Small intestine (tissue), 7 donors: ENCODE measurements around the gene RHOA. TPM values are rescaled to one million over a fixed set of nuclear protein-coding genes. Genes with fewer than 3 reads are reported as not detected.

Experiments used
- DNase-seq, 2 donors: peaks; one replicate each; pipeline versions ENCODE4 v3.0.0 to v3.0.0-alpha.2; 2013
- FAIRE-seq: peaks from 2 replicates; lab custom pipeline; 2012; peaks lifted over from hg19 to GRCh38; lab: Jason Lieb, UNC
- H3K27ac ChIP-seq, 3 donors: one replicate each; pipeline ENCODE4 v1.5.1; 2013; ENCODE audit warnings: low read length in 2 of 3, mild to moderate bottlenecking in 2 of 3, control low read depth in 1 of 3, inconsistent platforms in 1 of 3, low read depth in 1 of 3, moderate library complexity in 1 of 3
- H3K27me3 ChIP-seq, 3 donors: one replicate each; pipeline ENCODE4 v1.6.1; 2013; ENCODE audit warnings: low read length in 3 of 3, inconsistent platforms in 1 of 3; ENCODE audit not compliant: control insufficient read depth in 3 of 3, insufficient read depth in 3 of 3
- H3K36me3 ChIP-seq, 3 donors: one replicate each; pipeline ENCODE4 v1.6.1; 2013; ENCODE audit warnings: low read length in 3 of 3, inconsistent platforms in 1 of 3, low read depth in 1 of 3, mild to moderate bottlenecking in 1 of 3, moderate library complexity in 1 of 3; ENCODE audit not compliant: control insufficient read depth in 3 of 3, insufficient read depth in 2 of 3
- H3K4me1 ChIP-seq, 3 donors: one replicate each; pipeline ENCODE4 v1.6.1; 2013; ENCODE audit warnings: low read length in 2 of 3, inconsistent platforms in 1 of 3, low read depth in 1 of 3, mild to moderate bottlenecking in 1 of 3, moderate library complexity in 1 of 3; ENCODE audit not compliant: control insufficient read depth in 3 of 3, insufficient read depth in 2 of 3
- H3K4me3 ChIP-seq, 3 donors: one replicate each; pipeline ENCODE4 v1.5.1; 2013; ENCODE audit warnings: low read length in 3 of 3, control low read depth in 1 of 3, inconsistent platforms in 1 of 3, low read depth in 1 of 3, mild to moderate bottlenecking in 1 of 3, moderate library complexity in 1 of 3
- H3K9me3 ChIP-seq, 2 donors: one replicate each; pipeline ENCODE4 v1.6.1; 2013; ENCODE audit warnings: low read depth in 1 of 2, low read length in 1 of 2; ENCODE audit not compliant: control insufficient read depth in 2 of 2, insufficient read depth in 1 of 2
- WGBS, 3 donors: extraction: QIAGEN DNeasy Blood & Tissue Kit; methylation state at CpG; one replicate each; pipeline ENCODE4 v1.1.7; 2013; 5-methylcytosine and 5-hydroxymethylcytosine counted together
- polyA plus RNA-seq, 4 donors: library from polyadenylated mRNA; stranded (reverse) in 3 of 4; unstranded in 1 of 4; fragments of 200-250 nt in 3 of 4; fragments of 120-200 nt in 1 of 4; gene quantifications; one replicate each; pipeline versions ENCODE4 v1.2.1 to v1.2.3, GENCODE V29; 2013
- donor health status: healthy with polysubstance abuse.
- donor health status: control.
- donor health status: control.
- donor health status: Bipolar disorder and iron deficiency.
- donor health status: healthy.

Gene RHOA
- polyA plus RNA-seq, 4 donors, result 309 to 371 (median 362) TPM

- H3K36me3 ChIP-seq, result no peaks in the 10 kb centered on the region
- no peak overlapping the region for H3K27ac ChIP-seq
- no peak overlapping the region for H3K4me3 ChIP-seq
- 84 to 95% (median 84%) methylated on average over 5 of the region's 5 CpGs for WGBS, 3 donors
- FAIRE-seq (no peak), DNase-seq (no peak)
- H3K4me1 ChIP-seq, result peaks cover 0 to 2% (median 0%) of the 10 kb centered on the region in 3 donors
- H3K9me3 ChIP-seq, result no peaks in the 10 kb centered on the region
- no peaks in the 10 kb centered on the region for H3K27me3 ChIP-seq
These were observed 33.6 kb upstream of the RHOA start for GRCh38 chr3:49445391-49445790.

DNA sequence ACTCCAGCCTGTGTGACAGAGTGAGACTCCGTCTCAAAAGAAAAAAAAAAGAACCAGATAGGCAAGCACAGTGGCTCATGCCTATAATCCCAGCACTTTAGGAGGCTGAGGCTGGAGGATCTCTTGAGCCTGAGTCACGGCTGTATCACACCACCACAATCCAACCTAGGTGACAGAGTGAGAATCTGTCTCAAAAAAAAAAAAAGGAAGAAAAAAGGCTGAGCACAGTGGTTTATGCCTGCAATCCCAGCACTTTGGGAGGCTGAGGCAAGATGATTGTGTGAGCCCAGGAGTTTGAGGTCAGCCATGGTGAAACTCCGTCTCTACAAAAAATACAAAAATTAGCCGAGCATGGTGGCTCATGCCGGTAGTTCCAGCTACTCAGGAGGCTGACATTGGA lies 23.0 kb upstream of the RHOA start:
- H3K36me3 ChIP-seq, result no peaks in the 10 kb centered on the region
- no peak overlapping the region for H3K27ac ChIP-seq
- H3K4me3 ChIP-seq, result no peak overlapping the region
- no peaks in the 10 kb centered on the region for H3K27me3 ChIP-seq
- FAIRE-seq (no peak), DNase-seq (no peak)
- peaks cover 0 to 4% (median 0%) of the 10 kb centered on the region in 3 donors for H3K4me1 ChIP-seq
- H3K9me3 ChIP-seq, result no peaks in the 10 kb centered on the region
- 89 to 93% (median 89%) methylated on average over 5 of the region's 5 CpGs for WGBS, 3 donors

GRCh38 chr3:49428752-49429080 lies 16.9 kb upstream of the RHOA start:
- Histone ChIP-seq H3K27ac (peak overlapping the region; percentile 65 to 98 (median 90)), H3K9me3 (no peaks in the 10 kb centered on the region), H3K27me3 (no peaks in the 10 kb centered on the region), H3K4me3 (peak overlapping the region; percentile 52 to 79 (median 76)), H3K36me3 (peaks cover 0 to 23% (median 2%) of the 10 kb centered on the region in 3 donors), H3K4me1 (peaks cover 0 to 7% (median 0%) of the 10 kb centered on the region in 3 donors)
- no peak for FAIRE-seq
- WGBS, 3 donors, result 2 to 4% (median 3%) methylated on average over 9 of the region's 9 CpGs
- no peak for DNase-seq

- Histone ChIP-seq H3K27ac (no peak overlapping the region), H3K4me3 (no peak overlapping the region), H3K36me3 (peaks cover 0 to 24% (median 2%) of the 10 kb centered on the region in 3 donors), H3K4me1 (peaks cover 0 to 14% (median 0%) of the 10 kb centered on the region in 3 donors), H3K27me3 (no peaks in the 10 kb centered on the region), H3K9me3 (no peaks in the 10 kb centered on the region)
- no peak for DNase-seq
- FAIRE-seq, result no peak
- WGBS, 3 donors, result 87 to 98% (median 93%) methylated on average over 2 of the region's 2 CpGs
These were observed 15.8 kb upstream of the RHOA start for GRCh38 chr3:49427586-49427985.

DNA sequence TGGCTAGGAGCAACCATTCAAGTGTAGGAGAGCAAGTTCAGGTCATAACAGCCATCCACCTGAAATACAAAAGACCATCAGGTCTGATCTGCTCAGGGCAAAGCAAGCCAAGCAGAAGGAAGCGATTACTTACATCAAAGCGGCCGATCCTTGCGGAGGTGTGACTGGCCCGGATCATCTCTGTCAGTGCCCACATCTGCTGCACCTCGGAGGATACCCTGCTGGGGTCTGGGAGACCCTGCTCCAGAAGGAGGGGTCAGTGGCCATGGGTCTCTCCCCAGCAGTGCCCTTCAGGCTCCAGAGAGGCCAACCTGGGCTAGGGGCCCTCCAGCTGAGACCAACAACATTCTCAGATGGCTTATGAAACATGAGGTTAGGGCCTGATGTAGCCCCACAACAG lies 13.0 kb upstream of the RHOA start:
- DNase-seq (no peak), FAIRE-seq (no peak)
- WGBS, 3 donors, result 95 to 97% (median 96%) methylated on average over 6 of the region's 6 CpGs
- Histone ChIP-seq H3K36me3 (peaks cover 0 to 34% (median 2%) of the 10 kb centered on the region in 3 donors), H3K27ac (no peak overlapping the region), H3K4me1 (peaks cover 0 to 22% (median 5%) of the 10 kb centered on the region in 3 donors), H3K9me3 (no peaks in the 10 kb centered on the region), H3K4me3 (no peak overlapping the region), H3K27me3 (no peaks in the 10 kb centered on the region)

DNA sequence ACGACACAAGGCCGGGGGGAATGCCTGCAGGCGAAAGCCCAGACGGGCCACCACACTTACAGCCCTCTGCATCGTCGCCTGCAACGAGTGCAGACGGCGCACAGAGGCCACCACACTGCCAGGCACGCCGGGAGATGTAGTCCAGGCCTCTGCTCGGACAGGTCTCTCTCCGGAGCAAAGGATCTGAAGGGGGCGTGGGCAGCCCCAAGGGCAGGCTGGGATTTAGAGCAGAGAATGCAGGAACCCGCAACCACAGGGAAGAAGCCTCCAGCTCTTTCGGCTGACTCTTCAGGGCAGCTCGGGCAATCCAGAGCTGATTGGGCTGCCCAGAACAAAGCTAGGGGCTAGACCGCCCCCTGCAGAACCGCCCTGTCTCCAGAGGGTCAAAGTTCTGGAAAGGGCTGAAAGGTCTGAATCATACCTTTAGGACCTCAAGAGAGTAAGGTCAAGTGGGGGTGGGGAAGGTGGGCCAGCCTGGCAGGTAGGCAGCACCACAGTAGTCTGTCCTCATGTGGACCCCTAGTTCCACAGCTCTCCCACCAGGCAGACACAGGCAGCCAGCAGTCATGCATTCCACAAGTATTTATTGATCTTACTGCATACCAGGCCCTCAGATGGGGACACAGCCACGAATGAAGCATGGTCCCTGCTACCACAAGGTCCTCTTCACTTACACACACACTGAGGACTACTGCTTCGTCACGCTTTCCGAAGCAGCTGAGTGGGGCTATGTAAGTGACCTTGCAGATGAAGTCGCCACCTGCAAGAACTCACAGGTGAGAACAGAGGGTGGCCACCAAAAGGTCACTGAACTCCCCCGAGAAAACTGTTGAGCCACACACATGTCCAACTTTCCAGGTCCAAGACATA lies 10.8 kb upstream of the RHOA start, which contains the start of gene AMT:
TSS of gene AMT (minus strand) at position 95 of the 870 bp plus-strand sequence. CDS start at position 72, 23 bp downstream.
- H3K27ac ChIP-seq, result peak within 1 kb of the TSS; percentile 14 to 77 (median 30)
- H3K4me3 ChIP-seq, result peak within 1 kb of the TSS in 2 of 3 donors; percentile 60 to 67
- WGBS, 3 donors, result 26 to 44% (median 42%) methylated on average over 25 of the region's 25 CpGs
- H3K36me3 ChIP-seq, result peaks cover 0 to 54% (median 2%) of the 10 kb centered on the region in 3 donors
- DNase-seq (peak; percentile 72 to 84), FAIRE-seq (no peak)
- no peaks in the 10 kb centered on the region for H3K27me3 ChIP-seq
- H3K9me3 ChIP-seq, result no peaks in the 10 kb centered on the region
- peaks cover 0 to 18% (median 5%) of the 10 kb centered on the region in 3 donors for H3K4me1 ChIP-seq

- Histone ChIP-seq H3K36me3 (peaks cover 0 to 60% (median 4%) of the 10 kb centered on the region in 3 donors), H3K4me1 (peaks cover 0 to 18% (median 6%) of the 10 kb centered on the region in 3 donors), H3K4me3 (peak overlapping the region in 2 of 3 donors; percentile 60 to 67), H3K27ac (peak overlapping the region; percentile 14 to 77 (median 30)), H3K27me3 (no peaks in the 10 kb centered on the region), H3K9me3 (no peaks in the 10 kb centered on the region)
- DNase-seq, result no peak
- no peak for FAIRE-seq
- WGBS, 3 donors, result 12 to 33% (median 20%) methylated on average over 12 to 14 of the region's 14 CpGs
These were observed 10.2 kb upstream of the RHOA start for GRCh38 chr3:49421890-49422378.

- 83 to 91% (median 90%) methylated on average over 13 of the region's 13 CpGs for WGBS, 3 donors
- H3K4me1 ChIP-seq, result peaks cover 6 to 22% (median 11%) of the 10 kb centered on the region in 3 donors
- DNase-seq (no peak), FAIRE-seq (no peak)
- H3K4me3 ChIP-seq, result no peak overlapping the region
- peaks cover 0 to 67% (median 2%) of the 10 kb centered on the region in 3 donors for H3K36me3 ChIP-seq
- H3K9me3 ChIP-seq, result no peaks in the 10 kb centered on the region
- H3K27me3 ChIP-seq, result no peaks in the 10 kb centered on the region
- peak overlapping the region in 2 of 3 donors; percentile 35 to 37 for H3K27ac ChIP-seq
These were observed 5.8 kb upstream of the RHOA start for GRCh38 chr3:49417516-49418120.
